Neural cell (in vitro differentiated cells): Measurements from ENCODE around the gene PTPRD.

Experiments used
- EP300 ChIP-seq: fragments of 450-650 bp; conservative IDR thresholded peaks from 2 replicates; pipeline ENCODE4 v1.6.1; 2014; ENCODE audit warnings: antibody characterized with exemption, mild to moderate bottlenecking, moderate library complexity; ENCODE audit not compliant: poor library complexity, severe bottlenecking
- EZH2 ChIP-seq: fragments of 200-600, 300-800 bp; shearing (Covaris generic), sonication (generic); IDR thresholded peaks from 2 replicates; pipeline ENCODE4 v1.6.1; 2014; ENCODE audit warnings: antibody characterized with exemption, low read length, borderline replicate concordance, mild to moderate bottlenecking; ENCODE audit not compliant: insufficient read depth, poor library complexity, severe bottlenecking
- TF ChIP-seq, protein P1 (sequence below): fragments of 450-650 bp; IDR thresholded peaks from 2 replicates; pipeline ENCODE4 v1.5.1; 2014; ENCODE audit warnings: antibody characterized with exemption, mild to moderate bottlenecking, moderate library complexity; ENCODE audit not compliant: poor library complexity, severe bottlenecking

- TF ChIP-seq, protein P1, sequence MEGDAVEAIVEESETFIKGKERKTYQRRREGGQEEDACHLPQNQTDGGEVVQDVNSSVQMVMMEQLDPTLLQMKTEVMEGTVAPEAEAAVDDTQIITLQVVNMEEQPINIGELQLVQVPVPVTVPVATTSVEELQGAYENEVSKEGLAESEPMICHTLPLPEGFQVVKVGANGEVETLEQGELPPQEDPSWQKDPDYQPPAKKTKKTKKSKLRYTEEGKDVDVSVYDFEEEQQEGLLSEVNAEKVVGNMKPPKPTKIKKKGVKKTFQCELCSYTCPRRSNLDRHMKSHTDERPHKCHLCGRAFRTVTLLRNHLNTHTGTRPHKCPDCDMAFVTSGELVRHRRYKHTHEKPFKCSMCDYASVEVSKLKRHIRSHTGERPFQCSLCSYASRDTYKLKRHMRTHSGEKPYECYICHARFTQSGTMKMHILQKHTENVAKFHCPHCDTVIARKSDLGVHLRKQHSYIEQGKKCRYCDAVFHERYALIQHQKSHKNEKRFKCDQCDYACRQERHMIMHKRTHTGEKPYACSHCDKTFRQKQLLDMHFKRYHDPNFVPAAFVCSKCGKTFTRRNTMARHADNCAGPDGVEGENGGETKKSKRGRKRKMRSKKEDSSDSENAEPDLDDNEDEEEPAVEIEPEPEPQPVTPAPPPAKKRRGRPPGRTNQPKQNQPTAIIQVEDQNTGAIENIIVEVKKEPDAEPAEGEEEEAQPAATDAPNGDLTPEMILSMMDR, result no peak
- TF ChIP-seq EP300, result no peak
- no peak for TF ChIP-seq EZH2
Measured at GRCh38 chr9:9565700-9566099, 1047.1 kb downstream of the PTPRD start.
